Upper lobe of left lung (tissue), 4 donors: ENCODE measurements around the gene PPM1L.

Experiments used
- CTCF ChIP-seq, 6 experiments: fragments of 450-650 bp in 4 of 6; fragments of 200-600 bp in 2 of 6; sonication (generic) in 2 of 6; IDR thresholded peaks; one replicate each; pipeline ENCODE4 v1.5.1; 2016 to 2019; ENCODE audit warnings: antibody characterized with exemption in 6 of 6
- EP300 ChIP-seq, 4 donors: sonication (generic); formaldehyde crosslinking; IDR thresholded peaks; one replicate each; pipeline ENCODE4 v1.5.1; 2017; ENCODE audit warnings: antibody characterized with exemption in 4 of 4, control low read depth in 2 of 4
- POLR2A ChIP-seq, 4 donors: fragments of 450-650 bp; IDR thresholded peaks; one replicate each; pipeline ENCODE4 v1.5.1; 2016 to 2017; ENCODE audit warnings: antibody characterized with exemption in 4 of 4, mild to moderate bottlenecking in 2 of 4

- TF ChIP-seq POLR2A (IDR thresholded peaks at IDR 0.05) (no peak), CTCF (IDR thresholded peaks at IDR 0.05) (no peak), EP300 (IDR thresholded peaks at IDR 0.05) (no peak)
Measured at GRCh38 chr3:160755776-160756304, at the start of gene PPM1L.
